HT-29 (cell line): ENCODE data around the gene LYPD6B. TPM values are rescaled to one million over a fixed set of nuclear protein-coding genes. Genes with fewer than 3 reads are reported as not detected.
A peak's percentile ranks its signal among the peaks of the same experiment; 100 is the strongest.
"Not testable (repeated sequence)": the region's sequence is repeated elsewhere in the genome, so short reads cannot be mapped to it uniquely, and the experiment has no call there.

Source experiments
- DNase-seq: peaks from one replicate; pipeline ENCODE4 v3.0.0-alpha.2; 2015; ENCODE audit warnings: low spot score
- total RNA-seq: library from RNA; depleted of rRNA; stranded (reverse); fragments of >200 nt; shearing (Covaris generic); gene quantifications from 2 replicates; pipeline ENCODE4 v1.2.3, GENCODE V29; 2014

LYPD6B gene
- total RNA-seq, 1 experiment from 2014 or later, result 3.1 TPM

DNA sequence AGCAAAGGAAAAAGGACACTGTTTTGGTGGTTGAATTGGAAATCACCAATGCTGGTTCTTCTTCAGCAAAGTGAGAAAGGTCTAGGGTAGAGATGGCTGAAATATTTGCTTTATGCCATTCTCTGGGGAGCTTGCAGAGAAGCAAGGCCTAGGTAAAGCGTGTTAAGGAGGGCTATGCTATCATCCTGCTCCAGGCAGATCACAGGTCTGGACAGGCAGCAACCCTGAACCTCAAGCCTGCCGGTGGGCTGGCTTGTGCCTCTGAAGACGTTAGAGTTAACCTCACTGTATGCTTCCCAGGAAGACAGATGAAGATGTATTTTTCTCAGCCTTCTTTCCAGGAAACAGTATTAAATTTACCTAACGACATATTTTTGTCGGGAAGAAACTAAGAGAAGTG, 153.4 kb downstream of the LYPD6B start:
- no peak for DNase-seq

DNA sequence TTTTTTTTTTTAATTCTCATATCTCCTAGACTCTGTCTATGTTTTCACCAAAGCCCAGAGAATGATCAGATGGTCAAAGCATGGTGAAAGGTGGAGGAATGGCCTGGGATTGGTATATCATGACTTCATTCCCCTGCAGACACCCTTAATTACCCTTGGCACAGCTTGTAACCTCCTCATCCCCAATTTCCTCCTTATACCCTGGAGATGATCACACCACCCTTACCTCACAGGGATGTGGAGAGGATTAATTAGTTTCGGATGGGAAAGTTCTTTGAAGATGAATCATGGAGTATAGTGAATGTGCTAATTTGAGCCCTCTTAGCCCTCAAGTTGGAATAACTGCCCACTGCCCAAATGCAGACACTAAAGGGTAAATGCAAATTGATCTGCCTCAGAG, 153.9 kb downstream of the LYPD6B start:
- no peak for DNase-seq

DNA sequence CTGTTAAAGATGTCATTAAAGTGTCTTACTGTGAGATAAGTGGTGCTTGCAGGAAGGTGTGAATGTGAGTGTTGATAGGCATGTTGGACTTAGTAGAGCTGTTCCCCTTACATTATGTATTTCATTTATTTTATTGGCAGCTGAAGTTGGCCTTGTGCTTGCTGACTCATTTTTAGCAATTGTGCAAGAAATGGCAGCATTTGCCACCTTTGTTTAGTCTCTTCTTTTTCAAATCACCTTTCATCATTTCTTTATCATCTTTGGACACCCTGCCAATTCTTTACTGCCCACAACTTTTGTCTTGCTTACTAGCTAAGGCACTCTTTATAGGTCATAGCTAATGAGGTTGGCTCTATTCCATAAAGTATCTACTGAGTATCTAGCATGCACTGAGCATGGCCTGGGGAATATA, 161.6 kb downstream of the LYPD6B start:
- DNase-seq, result peak; percentile 23

DNA sequence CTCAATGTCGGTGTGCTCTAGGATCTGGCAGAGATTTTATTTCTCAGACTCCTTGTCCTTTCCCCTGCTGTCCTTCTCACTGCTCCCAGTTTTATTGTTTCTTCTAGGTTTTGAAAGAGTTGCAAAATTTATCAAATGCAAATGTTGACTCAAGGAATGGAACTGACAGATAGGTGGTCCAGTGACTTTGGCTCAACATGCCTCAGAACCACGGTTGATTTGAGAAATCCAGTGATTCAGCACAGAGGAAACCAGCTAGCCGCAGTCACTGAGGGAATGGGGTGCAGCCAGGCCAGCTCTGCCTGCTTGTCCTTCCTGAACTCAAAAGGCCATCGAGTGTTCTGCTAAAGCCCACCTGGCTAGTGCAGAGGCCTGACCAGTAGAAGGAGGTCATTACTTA, 166.2 kb downstream of the LYPD6B start:
- no peak for DNase-seq

DNA sequence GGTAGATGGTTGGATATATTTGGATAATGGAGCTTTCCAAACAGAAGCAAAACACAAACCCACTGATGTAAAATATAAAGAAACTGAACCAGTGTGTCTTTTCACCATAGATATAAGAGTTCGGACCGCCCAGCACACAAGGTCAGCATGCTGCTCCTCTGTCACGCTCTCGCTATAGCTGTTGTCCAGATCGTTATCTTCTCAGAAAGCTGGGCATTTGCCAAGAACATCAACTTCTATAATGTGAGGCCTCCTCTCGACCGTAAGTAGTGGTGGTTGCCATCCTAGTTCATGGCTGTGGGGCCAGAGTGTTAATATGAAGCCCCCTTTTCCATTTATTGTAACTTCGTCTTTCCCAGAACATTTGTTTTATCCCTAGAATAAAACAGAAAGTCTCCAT, 166.6 kb downstream of the LYPD6B start:
- peak; percentile 41 for DNase-seq

DNA sequence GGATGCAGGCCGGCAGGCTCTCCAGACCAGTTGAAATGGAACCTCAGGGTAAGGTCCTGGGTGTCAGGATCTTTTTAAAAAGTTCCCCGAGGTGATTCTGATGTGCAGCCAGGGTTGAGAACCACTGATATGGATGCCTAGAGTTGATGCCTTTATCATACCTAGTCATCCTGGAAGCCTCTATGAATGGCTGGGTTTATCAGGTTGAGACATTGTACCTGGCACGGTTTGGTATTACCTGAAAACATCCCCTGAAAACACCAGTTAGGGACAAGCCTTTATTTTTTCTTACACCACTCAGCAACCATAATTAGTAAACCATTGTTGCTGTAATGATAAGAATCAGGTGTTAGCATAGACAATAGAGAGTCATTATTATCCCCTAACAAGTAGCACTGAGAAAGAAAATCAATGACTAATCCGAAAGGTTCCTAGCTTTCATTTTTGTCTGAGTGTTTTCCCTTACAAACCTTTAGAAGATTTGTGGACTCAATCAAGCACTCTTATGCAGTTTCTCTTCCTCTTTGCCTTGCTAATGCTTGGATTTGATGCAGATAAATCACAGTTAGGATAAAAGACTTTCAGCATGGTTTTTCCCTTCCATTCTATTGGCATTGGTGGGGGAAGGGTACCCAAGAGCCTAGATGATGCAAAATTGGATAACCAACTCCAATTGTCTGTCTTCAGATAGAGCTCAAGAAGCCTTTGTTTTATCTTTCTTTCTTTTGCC, 175.4 kb downstream of the LYPD6B start:
- DNase-seq, result no peak

DNA sequence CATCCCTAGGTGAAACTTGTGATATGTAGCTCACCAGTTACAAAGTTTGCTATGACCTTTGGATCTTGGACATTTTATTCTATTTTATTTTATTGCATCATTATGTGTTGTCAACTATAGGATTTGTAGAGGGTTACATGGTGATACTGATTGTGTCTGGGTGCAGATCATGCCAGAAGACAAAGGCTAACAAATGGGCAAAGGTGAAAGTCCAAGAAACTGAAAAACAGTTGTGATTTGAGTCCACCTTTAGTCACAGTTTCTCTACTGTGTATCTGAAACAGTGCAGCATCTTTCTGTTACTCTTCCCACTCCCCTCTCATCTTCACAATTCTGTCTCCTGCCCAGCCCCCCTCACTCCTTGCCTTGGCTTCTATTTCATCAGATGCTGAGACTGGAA, 180.0 kb downstream of the LYPD6B start:
- DNase-seq, result no peak

DNA sequence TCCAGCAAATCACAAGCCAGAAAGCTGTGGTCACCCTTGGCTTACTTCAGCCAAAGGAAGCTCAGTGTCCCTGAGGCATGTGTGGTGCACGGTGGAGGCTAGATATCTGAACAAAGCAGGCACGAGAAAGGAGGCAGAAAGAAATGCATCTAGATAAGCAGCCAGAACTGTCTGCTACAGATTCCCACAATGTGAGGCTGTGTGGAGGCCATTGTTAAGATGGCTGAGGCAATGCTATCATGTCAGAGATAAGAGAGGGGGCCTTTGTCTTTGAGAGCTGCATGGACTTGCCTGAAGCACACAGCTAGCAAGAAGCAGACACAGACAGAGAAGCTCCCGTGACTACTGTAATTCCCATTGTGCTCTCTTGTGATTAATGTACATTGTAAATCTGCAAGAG, 181.4 kb downstream of the LYPD6B start:
- no peak for DNase-seq

DNA sequence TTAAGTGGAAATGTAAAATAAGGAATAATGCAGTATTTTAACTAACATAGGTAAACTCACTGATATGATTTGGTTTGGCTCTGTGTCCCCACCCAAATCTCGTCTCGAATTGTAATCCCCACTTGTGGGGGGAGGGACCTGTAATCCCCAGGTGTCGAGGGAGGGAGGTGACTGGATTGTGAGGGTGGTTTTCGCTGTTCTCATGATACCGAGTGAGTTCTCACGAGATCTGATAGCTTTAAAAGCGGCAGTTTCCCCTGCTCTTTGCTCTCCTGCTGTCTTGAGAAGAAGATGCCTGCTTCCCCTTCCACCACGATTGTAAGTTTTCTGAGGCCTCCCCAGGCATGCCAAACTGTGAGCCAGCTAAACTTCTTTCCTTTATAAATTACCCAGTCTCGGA, 182.5 kb downstream of the LYPD6B start:
- no peak for DNase-seq

DNA sequence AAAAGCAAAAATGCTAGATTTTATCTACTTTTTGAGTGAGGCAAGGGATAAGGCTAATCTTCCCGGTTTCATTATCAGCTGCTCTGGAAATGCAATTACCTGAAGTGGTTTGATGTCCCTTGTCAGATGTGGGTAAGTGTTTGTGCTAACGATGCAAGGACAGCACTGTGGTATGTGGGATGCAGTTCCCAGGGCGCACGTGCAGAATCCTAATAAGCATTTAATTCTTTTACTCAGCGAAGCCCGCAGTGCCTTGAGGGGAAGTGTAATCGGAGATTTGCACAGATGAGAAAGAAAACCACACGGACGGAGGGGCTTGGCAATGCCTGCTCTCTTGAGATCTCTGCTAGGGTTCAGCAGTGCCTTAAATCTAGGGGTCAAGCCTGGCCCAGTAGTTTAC, 183.4 kb downstream of the LYPD6B start:
- DNase-seq, result no peak

DNA sequence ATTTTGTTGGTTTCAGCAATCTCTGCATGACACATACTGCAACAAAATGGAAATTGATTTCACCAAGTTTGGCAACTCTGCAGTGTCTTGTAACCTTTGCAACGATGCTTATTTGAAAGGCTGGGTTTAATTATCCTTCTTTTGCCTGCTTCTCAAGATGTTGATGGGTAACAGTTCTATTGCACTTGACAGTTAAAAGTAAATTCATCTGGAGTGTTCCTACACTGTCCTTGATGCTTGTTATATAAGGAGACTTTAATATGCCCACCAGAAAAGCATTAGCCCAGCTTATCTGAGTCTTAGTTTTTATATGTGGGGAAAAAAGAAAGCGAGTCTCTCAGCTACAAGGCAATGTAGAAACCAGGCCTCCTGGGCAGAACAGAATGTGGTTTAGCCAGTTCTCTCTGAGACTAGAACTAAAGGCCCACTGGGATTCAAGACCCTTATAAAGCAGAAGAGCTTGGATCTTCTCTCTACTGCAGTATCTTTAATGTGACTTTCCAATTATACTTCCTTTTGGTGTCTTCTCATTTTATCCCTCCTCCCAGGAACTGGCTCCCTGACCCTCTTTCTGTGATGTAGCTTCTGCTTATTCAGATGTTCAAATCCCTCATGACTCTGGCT, 185.1 kb downstream of the LYPD6B start:
- DNase-seq, result no peak

DNA sequence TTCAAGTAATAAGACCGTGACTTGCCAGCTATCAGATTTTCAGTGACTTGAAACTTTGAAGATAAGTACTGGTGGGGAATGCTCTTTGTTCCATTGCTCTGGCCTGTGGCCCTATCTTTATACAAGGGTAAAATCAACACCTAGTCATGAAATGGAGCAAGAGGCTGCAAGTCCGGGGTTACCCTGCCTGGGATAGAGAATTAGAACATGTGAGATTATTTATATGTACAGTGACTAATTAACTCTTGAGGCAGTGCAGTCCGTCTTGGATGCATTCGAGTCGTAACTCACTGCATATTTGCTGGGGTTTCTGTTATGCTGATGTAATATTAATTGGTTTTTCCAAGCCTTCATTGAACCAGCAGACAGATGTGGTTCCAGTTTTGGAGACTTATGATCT, 186.0 kb downstream of the LYPD6B start:
- no peak for DNase-seq

DNA sequence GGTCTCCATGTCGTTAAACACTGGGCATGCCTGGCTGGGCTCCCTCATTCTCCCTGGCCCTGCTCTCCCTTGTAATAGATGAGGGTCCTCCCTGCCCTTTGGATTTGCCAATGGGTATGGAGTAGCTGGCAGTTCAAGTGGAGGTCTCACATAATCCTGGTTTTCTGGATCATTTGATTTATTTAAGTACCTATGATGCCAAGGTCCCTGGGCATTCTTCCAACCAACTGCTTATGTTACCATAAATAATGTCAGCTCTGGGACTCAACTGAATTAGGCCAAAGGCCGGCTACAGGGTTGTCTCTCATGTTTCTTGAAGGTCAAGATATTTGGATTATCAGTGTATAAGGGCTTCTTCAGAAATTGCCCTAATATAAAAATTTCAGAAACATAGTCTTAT, 186.9 kb downstream of the LYPD6B start:
- no peak for DNase-seq

DNA sequence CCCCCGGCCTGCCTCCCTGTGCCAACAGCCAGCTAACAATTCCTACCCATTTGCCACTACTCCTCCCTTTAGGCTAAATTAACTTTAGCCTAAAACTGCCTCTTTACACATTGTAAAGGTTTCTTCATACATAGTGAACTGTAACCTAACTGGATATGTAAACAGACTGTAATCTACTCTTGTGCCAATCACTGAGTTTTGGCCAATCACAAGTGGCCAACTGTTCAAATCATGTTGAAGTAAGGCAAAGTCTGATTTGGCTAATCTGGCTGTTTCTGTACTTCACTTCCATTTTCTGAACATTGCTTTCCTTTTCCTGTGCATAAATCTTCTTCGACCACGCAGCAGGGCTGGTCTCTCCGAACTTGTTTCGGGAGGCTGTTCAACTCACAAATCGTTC, 188.3 kb downstream of the LYPD6B start:
- no peak for DNase-seq

DNA sequence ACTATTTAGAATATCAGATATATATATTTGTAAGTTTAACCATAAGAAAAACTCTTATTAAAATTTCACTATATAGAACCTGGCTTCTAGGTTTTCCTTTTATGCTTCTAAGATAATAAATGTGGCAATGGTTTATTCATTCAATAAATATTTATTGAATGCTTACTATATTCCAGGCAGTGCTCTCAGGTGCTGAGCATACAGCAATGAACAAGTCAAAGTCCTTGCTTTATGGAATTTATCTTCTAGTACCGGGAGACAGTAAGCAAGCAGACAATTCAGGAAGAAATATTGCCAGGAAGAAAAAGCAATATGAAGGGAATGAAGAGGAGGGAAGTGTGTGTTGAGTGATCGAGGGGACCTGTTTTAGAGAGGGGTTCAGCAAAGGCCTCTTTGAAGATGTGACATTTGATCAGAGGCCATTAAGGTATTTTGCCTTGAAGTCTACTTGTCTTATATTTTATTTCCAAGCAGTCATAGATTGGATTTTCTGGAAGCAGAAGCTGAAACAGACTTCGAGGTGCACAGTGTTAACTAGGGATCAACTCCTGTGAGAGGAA, 197.4 kb downstream of the LYPD6B start:
- no peak for DNase-seq

DNA sequence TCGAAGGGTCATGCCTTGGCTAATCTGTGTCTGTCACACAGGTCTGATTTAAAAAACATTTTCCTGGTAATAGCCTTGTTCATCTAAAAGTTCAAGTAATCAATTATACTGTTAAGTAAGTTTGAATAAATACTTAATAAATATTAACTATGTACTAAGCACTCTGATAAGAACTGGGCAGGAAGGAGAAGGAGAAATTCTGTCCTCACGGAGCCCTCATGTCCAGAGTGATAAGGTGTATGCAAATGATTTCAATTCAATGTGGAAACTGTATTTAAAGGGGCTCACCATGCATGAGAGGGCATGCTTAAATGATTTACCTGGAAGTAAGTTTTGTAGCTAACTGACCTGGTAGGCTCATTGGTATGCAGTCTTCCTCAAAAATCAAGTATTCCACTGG, 197.9 kb downstream of the LYPD6B start:
- no peak for DNase-seq

DNA sequence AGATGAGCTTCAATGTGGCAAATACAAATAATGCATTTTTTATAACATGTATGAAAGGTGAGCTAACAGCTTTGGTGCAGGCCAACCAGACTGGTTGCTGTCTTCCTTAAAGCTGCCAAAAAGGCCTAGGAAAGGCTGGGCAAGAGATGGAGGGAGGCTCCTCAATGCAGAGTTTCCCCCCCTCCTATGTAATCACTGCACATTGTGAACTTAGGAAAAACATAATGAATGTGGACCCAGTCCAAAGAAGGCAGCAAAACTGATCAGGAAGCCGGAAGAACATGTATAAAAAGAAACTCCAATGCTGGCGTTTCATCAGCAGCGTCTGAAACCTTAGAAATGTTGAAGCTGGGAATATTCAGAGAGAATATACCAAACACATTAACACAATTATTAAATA, 207.7 kb downstream of the LYPD6B start:
- no peak for DNase-seq

DNA sequence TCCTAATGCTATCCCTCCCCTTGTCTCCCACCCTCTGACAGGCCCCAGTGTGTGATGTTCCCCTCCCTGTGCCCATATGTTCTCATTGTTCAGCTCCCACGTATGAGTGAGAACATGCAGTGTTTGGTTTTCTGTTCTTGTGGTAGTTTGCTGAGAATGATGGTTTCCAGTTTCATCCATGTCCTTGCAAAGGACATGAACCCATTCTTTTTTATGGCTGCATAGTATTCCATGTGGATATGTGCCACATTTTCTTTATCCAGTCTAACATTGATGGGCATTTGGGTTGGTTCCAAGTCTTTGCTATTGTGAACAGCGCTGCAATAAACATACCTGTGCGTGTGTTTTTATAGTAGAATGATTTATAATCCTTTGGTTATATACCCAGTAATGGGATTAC, 212.9 kb downstream of the LYPD6B start:
- DNase-seq, result not testable (repeated sequence)

DNA sequence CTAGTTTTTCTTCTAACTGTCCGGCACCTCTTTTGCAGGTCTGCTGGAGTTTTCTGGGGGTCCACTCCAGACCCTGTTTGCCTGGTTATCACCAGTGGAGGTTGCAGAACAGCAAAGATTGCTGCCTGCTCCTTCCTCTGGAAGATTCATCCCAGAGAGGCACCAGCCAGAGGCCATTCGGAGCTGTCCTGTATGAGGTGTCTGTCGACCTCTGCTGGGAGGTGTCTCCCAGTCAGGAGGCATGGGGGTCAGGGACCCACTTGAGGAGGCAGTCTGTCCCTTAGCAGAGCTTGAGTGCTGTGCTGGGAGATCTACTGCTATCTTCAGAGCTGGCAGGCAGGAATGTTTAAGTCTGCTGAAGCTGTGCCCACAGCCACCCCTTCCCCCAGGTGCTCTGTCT, 218.4 kb downstream of the LYPD6B start:
- DNase-seq, result not testable (repeated sequence)

DNA sequence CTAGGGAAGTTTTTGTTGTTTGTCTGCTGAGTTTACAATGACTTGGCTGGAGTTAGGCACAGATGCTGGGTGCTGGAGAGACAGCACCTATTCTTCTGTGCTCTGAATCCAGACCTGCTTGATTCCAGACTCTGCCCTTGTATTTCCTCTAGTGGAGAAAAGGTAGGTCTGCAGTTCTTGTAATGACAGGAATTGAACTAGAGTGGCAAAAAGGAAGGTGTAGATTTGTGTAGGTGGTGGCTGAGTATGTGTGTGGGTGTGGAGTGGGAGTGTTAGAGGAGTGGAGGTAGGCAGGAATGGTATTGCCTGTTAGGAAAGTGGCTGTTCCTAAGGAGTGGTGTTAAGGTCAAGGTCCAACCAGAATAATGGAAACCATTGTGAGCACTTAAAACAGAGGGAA, 220.0 kb downstream of the LYPD6B start:
- DNase-seq, result peak; percentile 3

DNA sequence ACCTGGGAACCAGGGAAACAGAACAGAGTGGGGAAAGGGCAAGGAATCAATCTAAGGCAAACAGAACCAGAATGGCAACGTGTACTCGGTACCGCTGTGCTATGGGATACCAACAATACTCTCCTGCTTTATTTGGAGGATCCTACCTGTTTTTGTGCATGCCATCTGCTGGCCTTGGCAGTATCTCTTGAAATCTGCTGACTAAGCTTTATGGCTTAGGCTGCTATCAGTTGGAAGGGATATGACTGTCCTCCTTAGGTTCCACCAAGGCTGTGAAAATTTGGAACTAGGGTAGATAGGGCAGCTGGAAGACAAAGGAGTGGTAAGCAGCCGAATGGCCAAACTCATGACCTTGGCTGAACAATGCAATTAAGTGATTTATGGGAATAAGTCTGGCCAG, 220.6 kb downstream of the LYPD6B start:
- DNase-seq, result no peak

DNA sequence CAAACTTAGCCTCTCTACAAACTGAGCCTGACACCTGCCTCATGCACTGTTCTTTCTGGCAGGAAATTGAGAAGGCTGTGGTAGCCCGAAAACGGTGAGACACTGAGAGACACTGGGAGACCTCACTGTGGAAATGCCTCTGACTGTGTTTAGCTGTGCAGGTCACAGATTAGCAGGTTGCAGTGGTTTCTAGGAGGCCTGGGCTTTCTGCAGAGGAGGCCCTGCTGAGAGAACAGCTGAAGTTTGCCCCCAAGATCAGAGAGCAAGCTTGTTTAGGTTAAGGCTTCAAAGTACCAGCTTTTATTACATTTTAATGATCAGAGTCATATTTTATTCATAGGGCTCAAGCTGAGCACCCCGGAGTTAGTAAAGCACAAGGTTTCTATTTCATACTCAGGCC, 223.2 kb downstream of the LYPD6B start:
- no peak for DNase-seq
